Mesenchymal stem cell (in vitro differentiated cells and primary cell): ENCODE data around the gene COL13A1.
A peak's percentile ranks its signal among the peaks of the same experiment; 100 is the strongest.

Experiments
- DNase-seq: peaks from one replicate; pipeline ENCODE4 v3.0.0-alpha.2; 2013
- H2AFZ ChIP-seq: one replicate; pipeline ENCODE4 v1.6.1; 2013; ENCODE audit warnings: low read depth, mild to moderate bottlenecking, control low read depth, inconsistent platforms, low read length, moderate library complexity
- H2AK5ac ChIP-seq: 2 replicates; pipeline ENCODE4 v1.6.1; 2013; ENCODE audit warnings: low read length, moderate library complexity, mild to moderate bottlenecking, inconsistent platforms; ENCODE audit not compliant: severe bottlenecking
- H2BK120ac ChIP-seq: one replicate; pipeline ENCODE4 v1.6.1; 2013; ENCODE audit warnings: low read depth, mild to moderate bottlenecking, inconsistent platforms, low read length, moderate library complexity
- H2BK12ac ChIP-seq, 2 experiments: one replicate each; pipeline ENCODE4 v1.6.1; 2013; ENCODE audit warnings: inconsistent platforms in 2 of 2, low read length in 2 of 2, mild to moderate bottlenecking in 2 of 2, moderate library complexity in 2 of 2, control low read depth in 1 of 2
- H2BK15ac ChIP-seq: one replicate; pipeline ENCODE4 v1.6.1; 2013; ENCODE audit warnings: mild to moderate bottlenecking, low read depth, inconsistent platforms; ENCODE audit not compliant: poor library complexity, severe bottlenecking
- H2BK5ac ChIP-seq: 2 replicates; pipeline ENCODE4 v1.6.1; 2013; ENCODE audit warnings: low read depth, mild to moderate bottlenecking, low read length, control low read depth, inconsistent platforms; ENCODE audit not compliant: poor library complexity, severe bottlenecking
- H3K14ac ChIP-seq, 2 experiments: one replicate each; pipeline ENCODE4 v1.6.1; 2013; ENCODE audit warnings: inconsistent platforms in 2 of 2, low read length in 2 of 2, control low read depth in 1 of 2, mild to moderate bottlenecking in 1 of 2, moderate library complexity in 1 of 2
- H3K18ac ChIP-seq, 2 experiments: one replicate each; pipeline ENCODE4 v1.6.1; 2013; ENCODE audit warnings: inconsistent platforms in 2 of 2, low read length in 2 of 2, control low read depth in 1 of 2, low read depth in 1 of 2, mild to moderate bottlenecking in 1 of 2
- H3K23ac ChIP-seq, 2 experiments: one replicate each; pipeline ENCODE4 v1.6.1; 2013; ENCODE audit warnings: inconsistent platforms in 2 of 2, low read length in 2 of 2, mild to moderate bottlenecking in 2 of 2, moderate library complexity in 2 of 2, control low read depth in 1 of 2
- H3K27ac ChIP-seq: 2 replicates; pipeline ENCODE4 v1.5.1; 2013; ENCODE audit warnings: mild to moderate bottlenecking, moderate library complexity, low read length, control low read depth, inconsistent platforms; ENCODE audit not compliant: poor library complexity, severe bottlenecking
- H3K27me3 ChIP-seq, 2 experiments: 2 replicates each; pipeline versions ENCODE4 v1.6.1 to v1.7.0; 2013; ENCODE audit warnings: low read length in 2 of 2, mild to moderate bottlenecking in 2 of 2, moderate library complexity in 2 of 2, control low read depth in 1 of 2, inconsistent platforms in 1 of 2; ENCODE audit not compliant: control insufficient read depth in 1 of 2, insufficient read depth in 1 of 2
- H3K36me3 ChIP-seq, 2 experiments: 2 replicates each; pipeline versions ENCODE4 v1.6.1 to v1.7.0; 2013; ENCODE audit warnings: low read length in 2 of 2, control low read depth in 1 of 2, inconsistent platforms in 1 of 2, low read depth in 1 of 2, mild to moderate bottlenecking in 1 of 2; ENCODE audit not compliant: insufficient read depth in 2 of 2, control insufficient read depth in 1 of 2
- H3K4ac ChIP-seq, 2 experiments: one replicate each; pipeline ENCODE4 v1.6.1; 2013; ENCODE audit warnings: inconsistent platforms in 2 of 2, low read length in 2 of 2, mild to moderate bottlenecking in 2 of 2, moderate library complexity in 2 of 2, control low read depth in 1 of 2, low read depth in 1 of 2
- H3K4me1 ChIP-seq: 2 replicates; pipeline ENCODE4 v1.6.1; 2013; ENCODE audit warnings: low read depth, low read length, control low read depth; ENCODE audit not compliant: control insufficient read depth, insufficient read depth
- H3K4me2 ChIP-seq: 2 replicates; pipeline ENCODE4 v1.6.1; 2013; ENCODE audit warnings: low read length, mild to moderate bottlenecking, inconsistent platforms; ENCODE audit not compliant: poor library complexity, severe bottlenecking
- H3K4me3 ChIP-seq, 2 experiments: 2 replicates each; pipeline versions ENCODE4 v1.5.1 to v1.7.0; 2013; ENCODE audit warnings: low read length in 2 of 2, mild to moderate bottlenecking in 2 of 2, control low read depth in 1 of 2, low read depth in 1 of 2; ENCODE audit not compliant: insufficient read depth in 1 of 2
- H3K79me1 ChIP-seq: replicated peaks from 2 replicates; pipeline ENCODE4 v1.6.1; 2013; ENCODE audit warnings: mild to moderate bottlenecking, control low read depth, low read length, inconsistent platforms; ENCODE audit not compliant: poor library complexity, severe bottlenecking
- H3K9ac ChIP-seq: 2 replicates; pipeline ENCODE4 v1.7.0; 2013; ENCODE audit warnings: mild to moderate bottlenecking, low read length, moderate library complexity
- H3K9me3 ChIP-seq: 2 replicates; pipeline ENCODE4 v1.7.0; 2013; ENCODE audit warnings: mild to moderate bottlenecking, low read length; ENCODE audit not compliant: control insufficient read depth
- H4K8ac ChIP-seq: one replicate; pipeline ENCODE4 v1.6.1; 2013; ENCODE audit warnings: inconsistent platforms, mild to moderate bottlenecking, low read length, moderate library complexity
- H4K91ac ChIP-seq: one replicate; pipeline ENCODE4 v1.6.1; 2013; ENCODE audit warnings: mild to moderate bottlenecking, low read length, inconsistent platforms
- WGBS: methylation state at CpG from one replicate; pipeline ENCODE4 v1.1.7; 2013; ENCODE audit warnings: mixed read lengths; 5-methylcytosine and 5-hydroxymethylcytosine counted together

The COL13A1 gene

DNA sequence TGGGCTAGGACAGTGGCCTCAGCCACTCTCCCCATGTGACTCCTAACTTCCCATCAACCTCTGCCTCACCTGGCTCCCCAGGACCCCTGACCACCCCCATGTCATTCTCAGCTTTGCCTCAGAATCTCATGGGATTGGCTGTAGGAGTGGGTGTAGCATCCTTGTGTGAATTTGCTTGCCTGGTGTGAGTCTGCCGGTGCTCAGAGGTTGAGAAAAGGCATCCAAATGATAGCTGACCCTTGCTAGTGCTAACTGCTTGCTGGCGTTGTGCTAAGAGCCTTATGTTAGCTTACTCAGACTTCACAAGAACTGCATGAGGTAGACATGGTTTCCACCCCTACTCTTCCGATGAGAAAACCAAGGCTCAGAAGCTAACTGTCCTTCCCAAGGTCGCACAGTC is 74.2 kb downstream of the COL13A1 start:
- no peak overlapping the region for H3K27ac ChIP-seq
- no peak overlapping the region for H3K4ac ChIP-seq
- H2BK15ac ChIP-seq = no peak overlapping the region
- peaks cover 4 to 10% of the 10 kb centered on the region in 2 experiments for H3K36me3 ChIP-seq
- H3K79me1 ChIP-seq = peaks cover 10% of the 10 kb centered on the region
- no peak overlapping the region for H3K23ac ChIP-seq
- H3K4me1 ChIP-seq = peaks cover 28% of the 10 kb centered on the region
- H2BK12ac ChIP-seq = peak overlapping the region in 1 of 2 experiments; percentile 11
- H2AFZ ChIP-seq = no peak overlapping the region
- H4K91ac ChIP-seq = no peak overlapping the region
- DNase-seq = no peak
- no peak overlapping the region for H3K14ac ChIP-seq
- H3K9me3 ChIP-seq = no peaks in the 10 kb centered on the region
- no peak overlapping the region for H2BK120ac ChIP-seq
- 52% methylated on average over 4 of the region's 4 CpGs for WGBS
- H3K4me3 ChIP-seq = no peak overlapping the region
- H3K9ac ChIP-seq = no peak overlapping the region
- H3K27me3 ChIP-seq = no peaks in the 10 kb centered on the region
- H2BK5ac ChIP-seq = no peak overlapping the region
- no peak overlapping the region for H3K4me2 ChIP-seq
- no peak overlapping the region for H2AK5ac ChIP-seq
- H4K8ac ChIP-seq = no peak overlapping the region
- H3K18ac ChIP-seq = peak overlapping the region in 1 of 2 experiments; percentile 38

DNA sequence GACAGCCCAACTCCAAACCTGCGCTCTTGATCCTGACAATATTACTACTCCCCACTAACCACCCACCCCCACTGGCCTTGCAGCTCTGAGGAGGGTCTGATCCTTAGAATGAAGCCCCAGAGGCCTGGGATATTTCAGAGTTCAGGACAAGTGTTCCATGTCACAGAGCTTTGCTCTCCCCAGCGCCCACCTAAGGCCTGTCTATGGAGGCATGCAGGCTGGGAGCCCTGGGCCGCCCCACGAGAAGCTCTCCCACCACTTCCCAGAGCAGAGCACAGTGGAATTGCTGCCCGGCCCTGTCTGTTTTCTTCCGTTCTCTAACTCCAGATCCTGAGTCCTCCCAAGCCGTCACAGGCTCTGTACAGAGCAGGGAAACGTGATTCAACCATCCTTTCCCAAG is 74.6 kb downstream of the COL13A1 start:
- Histone ChIP-seq H4K8ac (no peak overlapping the region), H2AFZ (no peak overlapping the region), H3K14ac (no peak overlapping the region), H3K18ac (no peak overlapping the region), H3K36me3 (peaks cover 4 to 10% of the 10 kb centered on the region in 2 experiments), H2BK15ac (no peak overlapping the region), H4K91ac (no peak overlapping the region), H3K9me3 (no peaks in the 10 kb centered on the region), H2BK12ac (no peak overlapping the region), H2BK120ac (no peak overlapping the region), H3K4me2 (no peak overlapping the region), H3K4me1 (peaks cover 28% of the 10 kb centered on the region), H3K4me3 (no peak overlapping the region), H2AK5ac (no peak overlapping the region), H3K79me1 (peaks cover 10% of the 10 kb centered on the region), H2BK5ac (no peak overlapping the region), H3K27ac (no peak overlapping the region), H3K27me3 (no peaks in the 10 kb centered on the region), H3K4ac (no peak overlapping the region), H3K23ac (no peak overlapping the region), H3K9ac (no peak overlapping the region)
- 92% methylated on average over 8 of the region's 8 CpGs for WGBS
- DNase-seq = no peak

DNA sequence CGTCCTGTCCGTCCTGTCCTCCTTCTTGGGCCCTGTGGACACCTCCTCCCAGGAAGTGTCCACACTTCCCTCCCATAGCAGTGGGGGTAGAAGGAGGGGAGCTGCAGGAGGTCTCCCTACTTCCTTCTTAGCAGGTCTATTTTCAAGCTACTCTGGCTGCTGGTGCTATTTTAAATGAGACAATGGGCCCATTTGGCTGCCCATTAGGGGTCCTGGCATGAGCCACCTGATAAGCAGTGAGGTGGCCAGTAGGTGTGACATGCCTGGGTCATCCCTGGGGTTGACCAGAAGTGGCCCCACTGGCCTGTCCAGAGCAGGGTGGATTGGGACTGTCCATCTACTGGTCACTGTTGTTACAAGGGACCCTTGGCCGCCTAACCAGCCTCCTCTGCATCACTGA is 75.2 kb downstream of the COL13A1 start:
- Histone ChIP-seq H2BK5ac (no peak overlapping the region), H3K9me3 (no peaks in the 10 kb centered on the region), H3K4me3 (no peak overlapping the region), H2BK12ac (peak overlapping the region in 1 of 2 experiments; percentile 17), H3K27me3 (no peaks in the 10 kb centered on the region), H2AFZ (no peak overlapping the region), H3K23ac (no peak overlapping the region), H4K8ac (no peak overlapping the region), H2AK5ac (peak overlapping the region; percentile 50), H3K4ac (no peak overlapping the region), H3K14ac (no peak overlapping the region), H3K18ac (peak overlapping the region in 1 of 2 experiments; percentile 51), H3K4me1 (peaks cover 28% of the 10 kb centered on the region), H3K4me2 (no peak overlapping the region), H2BK120ac (no peak overlapping the region), H3K36me3 (peaks cover 6% of the 10 kb centered on the region in 2 experiments), H4K91ac (no peak overlapping the region), H2BK15ac (no peak overlapping the region), H3K27ac (no peak overlapping the region), H3K79me1 (peaks cover 10% of the 10 kb centered on the region), H3K9ac (no peak overlapping the region)
- DNase-seq = no peak
- WGBS = 100% methylated on average over 2 of the region's 3 CpGs

DNA sequence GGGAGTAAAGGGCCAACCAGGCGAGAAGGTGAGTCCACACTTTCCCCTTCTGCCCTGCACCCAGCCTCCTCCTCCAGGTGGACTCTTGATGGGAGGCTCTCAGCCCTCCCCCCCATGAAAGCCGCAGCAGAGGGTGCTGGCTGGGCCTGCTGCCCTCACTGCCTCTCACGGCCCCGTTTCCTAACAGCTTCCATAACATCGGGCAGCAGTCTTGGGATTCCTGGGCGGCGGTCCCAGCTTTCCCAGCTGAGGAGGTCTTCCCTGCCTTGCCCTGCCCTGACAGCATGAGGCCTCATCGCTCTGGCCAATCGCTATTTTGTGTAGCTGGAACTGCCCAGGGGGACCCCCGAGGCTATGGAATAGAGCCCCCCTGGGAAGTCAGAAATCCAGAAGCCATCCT is 76.3 kb downstream of the COL13A1 start:
- Histone ChIP-seq H3K27me3 (no peaks in the 10 kb centered on the region), H3K18ac (no peak overlapping the region), H3K4me3 (no peak overlapping the region), H3K79me1 (peaks cover 10% of the 10 kb centered on the region), H3K9me3 (no peaks in the 10 kb centered on the region), H3K9ac (no peak overlapping the region), H4K8ac (no peak overlapping the region), H3K27ac (no peak overlapping the region), H3K4me1 (peaks cover 28% of the 10 kb centered on the region), H3K14ac (no peak overlapping the region), H2BK5ac (no peak overlapping the region), H4K91ac (no peak overlapping the region), H3K4ac (no peak overlapping the region), H3K36me3 (peaks cover 0 to 7% of the 10 kb centered on the region in 2 experiments), H2BK15ac (no peak overlapping the region), H2BK12ac (no peak overlapping the region), H3K23ac (no peak overlapping the region), H2AK5ac (peak overlapping the region; percentile 15), H2AFZ (no peak overlapping the region), H3K4me2 (no peak overlapping the region), H2BK120ac (no peak overlapping the region)
- WGBS = 84% methylated on average over 10 of the region's 10 CpGs
- DNase-seq = no peak
